BLaER1 treated with 17β-estradiol and CSF1 and Interleukin-3, amounts not matched to agents 10 nM and 100 nM (cell line): ENCODE data around the gene APPL1.

Experiments
- H3K27ac ChIP-seq, 11 experiments: shearing (Covaris generic); formaldehyde crosslinking; 2 replicates each; pipeline ENCODE4 v1.8.1; 2022
- H3K27me3 ChIP-seq, 11 experiments: shearing (Covaris generic); formaldehyde crosslinking; 2 replicates each; pipeline ENCODE4 v1.8.1; 2022
- H3K36me3 ChIP-seq, 11 experiments: shearing (Covaris generic); formaldehyde crosslinking; 2 replicates each; pipeline ENCODE4 v1.8.1; 2022
- H3K4me1 ChIP-seq, 10 experiments: shearing (Covaris generic); formaldehyde crosslinking; 2 replicates each; pipeline ENCODE4 v1.8.1; 2022
- H3K4me2 ChIP-seq, 11 experiments: shearing (Covaris generic); formaldehyde crosslinking; 2 replicates each; pipeline ENCODE4 v1.8.1; 2022
- H3K4me3 ChIP-seq, 10 experiments: shearing (Covaris generic); formaldehyde crosslinking; 2 replicates each; pipeline ENCODE4 v1.8.1; 2022
- H3K9ac ChIP-seq, 11 experiments: shearing (Covaris generic); formaldehyde crosslinking; 2 replicates each; pipeline ENCODE4 v1.8.1; 2022
- H3K9me3 ChIP-seq, 11 experiments: shearing (Covaris generic); formaldehyde crosslinking; replicated peaks in 1 of 11; 2 replicates each; pipeline ENCODE4 v1.8.1; 2022
- H4K20me1 ChIP-seq, 11 experiments: shearing (Covaris generic); formaldehyde crosslinking; 2 replicates each; pipeline ENCODE4 v1.8.1; 2022
- Cebpa-rat ChIP-seq, 11 experiments: shearing (Covaris generic); IDR thresholded peaks; 2 replicates each; pipeline ENCODE4 v1.8.1; 2022

Gene APPL1

DNA sequence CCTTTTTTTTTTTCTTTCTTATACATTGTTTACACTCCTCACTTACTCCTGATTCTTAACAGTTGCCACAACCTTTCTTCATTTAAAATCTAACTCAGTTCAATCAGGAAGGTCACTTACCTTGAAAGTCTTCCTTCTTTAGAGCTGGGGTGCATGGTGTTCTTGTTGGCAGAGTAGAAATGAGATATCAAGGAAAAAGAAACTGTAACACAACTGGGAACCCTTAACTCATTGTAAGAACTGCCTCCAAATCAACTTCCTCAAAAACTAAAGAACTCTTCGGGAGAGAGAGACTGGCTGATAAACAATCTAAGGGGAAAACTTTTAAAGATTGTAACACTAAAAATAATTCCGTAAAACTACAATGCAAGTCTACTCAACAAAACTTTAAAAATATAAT, 1.4 kb upstream of the APPL1 start:
- Histone ChIP-seq H3K4me3 (peak overlapping the region in 3 of 10 experiments; percentile 36 to 97 (median 41); a peak in 5 of 20 replicates), H3K4me1 (peaks cover 38 to 55% (median 45%) of the 10 kb centered on the region in 10 experiments), H3K27me3 (no peaks in the 10 kb centered on the region), H3K4me2 (peak overlapping the region; percentile 66 to 96 (median 90)), H3K36me3 (peaks cover 0 to 8% (median 5%) of the 10 kb centered on the region in 11 experiments; a peak in 10 of 22 replicates), H3K9me3 (no peaks in the 10 kb centered on the region), H4K20me1 (peaks cover 3 to 28% (median 20%) of the 10 kb centered on the region in 11 experiments; a peak in 17 of 22 replicates), H3K27ac (peak overlapping the region in 5 of 11 experiments; percentile 2 to 55 (median 36); a peak in 6 of 22 replicates), H3K9ac (peak overlapping the region in 4 of 11 experiments; percentile 25 to 56 (median 44); a peak in 6 of 22 replicates)
- no peak for TF ChIP-seq Cebpa-rat (IDR thresholded peaks at IDR 0.05)

DNA sequence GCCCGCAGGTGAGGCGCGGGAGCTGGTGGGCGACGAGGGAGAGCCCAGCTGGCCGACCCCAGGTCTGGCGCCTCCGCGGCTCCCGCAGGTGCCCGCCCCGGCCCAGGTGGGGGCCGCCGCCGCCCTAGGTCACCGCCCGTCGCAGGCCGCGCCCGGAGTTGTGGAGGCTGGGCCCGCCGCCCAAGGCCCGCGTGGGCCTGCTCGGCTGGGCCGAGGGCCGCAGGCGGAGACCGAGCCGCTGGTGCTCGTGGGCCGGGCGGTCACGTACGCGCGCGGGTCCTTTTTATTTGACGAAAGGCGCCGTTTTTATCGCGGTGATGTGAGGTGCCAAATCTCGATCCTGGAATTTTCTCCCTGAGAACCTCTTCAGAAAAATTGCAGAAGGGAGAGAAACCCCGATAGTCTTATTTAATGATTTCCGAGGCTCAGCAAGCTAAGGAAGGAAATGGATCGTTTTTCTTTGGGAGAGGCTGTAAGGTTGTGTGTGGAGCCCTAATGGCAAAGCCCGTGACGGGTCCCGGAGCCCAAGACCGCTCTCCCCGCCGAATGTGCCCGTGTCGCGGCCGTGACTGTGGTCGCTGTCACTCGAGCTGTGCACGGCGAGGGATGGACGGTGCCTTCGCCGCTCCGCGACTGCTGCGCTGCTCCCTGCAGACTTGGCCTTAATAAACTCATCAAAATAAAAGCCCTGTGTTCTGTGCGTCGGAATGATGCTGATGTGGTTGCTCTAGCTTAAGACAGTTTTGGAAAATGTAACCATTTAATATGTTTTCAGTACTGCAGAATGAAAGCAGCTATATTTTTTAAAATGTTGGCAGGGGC, 612 bp downstream of the APPL1 start:
- no peak for TF ChIP-seq Cebpa-rat (IDR thresholded peaks at IDR 0.05)
- Histone ChIP-seq H3K4me3 (peak overlapping the region; percentile 88 to 99 (median 96)), H4K20me1 (peaks cover 3 to 42% (median 26%) of the 10 kb centered on the region in 11 experiments; a peak in 18 of 22 replicates), H3K9me3 (no peaks in the 10 kb centered on the region), H3K4me1 (peaks cover 38 to 55% (median 47%) of the 10 kb centered on the region in 10 experiments), H3K27ac (peak overlapping the region; percentile 80 to 94 (median 86)), H3K9ac (peak overlapping the region; percentile 87 to 94 (median 92)), H3K27me3 (no peaks in the 10 kb centered on the region), H3K36me3 (peaks cover 0 to 23% (median 13%) of the 10 kb centered on the region in 11 experiments; a peak in 14 of 22 replicates), H3K4me2 (peak overlapping the region; percentile 77 to 96 (median 90))

- Histone ChIP-seq H3K4me2 (peak overlapping the region; percentile 77 to 96 (median 90); a peak in 18 of 22 replicates), H3K27me3 (no peaks in the 10 kb centered on the region), H3K4me3 (no peak overlapping the region), H3K36me3 (peaks cover 0 to 26% (median 13%) of the 10 kb centered on the region in 11 experiments; a peak in 16 of 22 replicates), H3K9me3 (no peaks in the 10 kb centered on the region), H3K27ac (no peak overlapping the region), H4K20me1 (peaks cover 3 to 60% (median 26%) of the 10 kb centered on the region in 11 experiments; a peak in 18 of 22 replicates), H3K9ac (no peak overlapping the region), H3K4me1 (peaks cover 39 to 61% (median 46%) of the 10 kb centered on the region in 10 experiments)
- TF ChIP-seq Cebpa-rat (IDR thresholded peaks at IDR 0.05): no peak
These were observed 2.5 kb downstream of the APPL1 start for GRCh38 chr3:57230006-57230405.

- no peak overlapping the region for H3K9ac ChIP-seq
- TF ChIP-seq Cebpa-rat (IDR thresholded peaks at IDR 0.05): no peak
- H3K27ac ChIP-seq: no peak overlapping the region
- peaks cover 20 to 57% (median 44%) of the 10 kb centered on the region in 11 experiments for H3K36me3 ChIP-seq
- peaks cover 18 to 49% (median 22%) of the 10 kb centered on the region in 10 experiments for H3K4me1 ChIP-seq
- peaks cover 2 to 9% (median 6%) of the 10 kb centered on the region in 11 experiments; a peak in 16 of 22 replicates for H3K9me3 ChIP-seq
- peaks cover 3 to 82% (median 24%) of the 10 kb centered on the region in 11 experiments; a peak in 18 of 22 replicates for H4K20me1 ChIP-seq
- no peaks in the 10 kb centered on the region for H3K27me3 ChIP-seq
- no peak overlapping the region for H3K4me3 ChIP-seq
- peak overlapping the region in 2 of 11 experiments; percentile 35 to 41; a peak in 4 of 22 replicates for H3K4me2 ChIP-seq
These were observed 6.3 kb downstream of the APPL1 start for GRCh38 chr3:57233799-57234198.

DNA sequence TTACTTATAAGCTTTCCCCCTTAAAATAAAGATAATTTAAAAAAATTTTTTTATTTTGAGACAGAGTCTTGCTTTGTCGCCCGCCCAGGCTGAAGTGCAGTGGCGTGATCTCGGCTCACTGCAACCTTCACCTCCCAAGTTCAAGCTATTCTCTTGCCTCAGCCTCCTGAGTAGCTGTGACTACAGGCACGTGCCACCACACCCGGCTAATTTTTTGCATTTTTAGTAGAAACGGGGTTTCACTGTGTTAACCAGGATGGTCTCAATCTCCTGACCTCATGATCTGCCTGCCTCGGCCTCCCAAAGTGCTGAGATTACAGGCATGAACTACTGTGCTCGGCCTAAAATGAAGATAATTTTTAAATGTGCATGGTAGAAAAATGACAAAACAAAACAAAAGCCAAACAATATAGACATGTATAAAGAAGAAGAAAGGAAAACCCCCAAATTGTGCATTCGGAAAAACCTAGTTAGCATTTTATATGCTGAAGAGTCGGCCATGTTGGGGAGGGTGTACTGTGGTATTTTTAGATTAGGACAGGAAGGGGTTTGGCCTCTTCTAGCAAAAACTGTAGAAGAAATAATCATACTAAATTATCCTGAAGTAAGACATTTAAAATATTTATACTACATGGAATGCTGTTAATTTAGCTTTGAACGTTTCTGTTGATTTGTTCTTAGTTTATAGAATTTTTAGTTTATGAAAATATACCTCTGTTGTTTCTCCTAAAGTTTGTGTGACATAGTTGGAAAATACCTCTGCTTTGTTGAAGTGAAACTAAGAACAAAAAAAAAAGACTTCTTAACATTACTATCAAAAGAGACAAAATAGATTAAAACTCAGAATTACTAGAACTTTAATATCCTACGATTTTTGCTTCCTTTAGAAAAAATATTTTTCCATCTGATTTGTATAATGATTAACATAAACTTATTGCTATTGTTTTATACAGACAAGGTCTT, 7.4 kb downstream of the APPL1 start:
- Histone ChIP-seq H3K27ac (no peak overlapping the region; a peak in 1 of 22 replicates), H3K9me3 (peaks cover 5 to 13% (median 10%) of the 10 kb centered on the region in 11 experiments; a peak in 16 of 22 replicates), H3K4me3 (no peak overlapping the region), H3K4me2 (peak overlapping the region in 6 of 11 experiments; percentile 10 to 58 (median 28); a peak in 10 of 22 replicates), H3K36me3 (peaks cover 31 to 68% (median 54%) of the 10 kb centered on the region in 11 experiments), H3K4me1 (peaks cover 7 to 38% (median 11%) of the 10 kb centered on the region in 10 experiments; a peak in 19 of 20 replicates), H4K20me1 (peaks cover 0 to 72% (median 14%) of the 10 kb centered on the region in 11 experiments; a peak in 15 of 22 replicates), H3K27me3 (no peaks in the 10 kb centered on the region), H3K9ac (peak overlapping the region in 1 of 11 experiments; percentile 30; a peak in 1 of 22 replicates)
- no peak for TF ChIP-seq Cebpa-rat (IDR thresholded peaks at IDR 0.05)

DNA sequence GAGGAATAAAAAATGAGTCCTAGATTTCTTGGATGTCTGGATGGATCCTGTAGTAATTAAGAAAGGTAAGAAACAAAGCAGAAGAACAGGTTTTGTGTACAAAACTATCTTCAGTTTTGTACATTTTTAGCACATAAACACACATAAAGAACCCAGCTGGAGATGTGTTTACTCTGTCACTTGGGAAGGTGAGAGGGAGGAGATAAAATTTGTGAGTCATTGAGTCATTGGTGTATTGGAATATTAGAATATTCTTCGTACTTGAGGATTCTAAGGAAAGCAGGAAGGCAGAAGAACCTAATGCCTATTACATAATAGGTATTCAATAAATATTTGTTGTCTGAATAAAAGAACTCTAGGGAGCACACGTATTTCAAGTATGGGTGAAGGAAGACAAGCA, 17.4 kb downstream of the APPL1 start:
- Histone ChIP-seq H3K27ac (no peak overlapping the region), H3K4me2 (no peak overlapping the region), H3K9ac (no peak overlapping the region), H3K4me1 (peaks cover 0 to 12% (median 0%) of the 10 kb centered on the region in 10 experiments; a peak in 1 of 20 replicates), H4K20me1 (no peaks in the 10 kb centered on the region; a peak in 1 of 22 replicates), H3K4me3 (no peak overlapping the region), H3K36me3 (peaks cover 81 to 100% (median 97%) of the 10 kb centered on the region in 11 experiments), H3K27me3 (no peaks in the 10 kb centered on the region), H3K9me3 (no peaks in the 10 kb centered on the region)
- no peak for TF ChIP-seq Cebpa-rat (IDR thresholded peaks at IDR 0.05)

DNA sequence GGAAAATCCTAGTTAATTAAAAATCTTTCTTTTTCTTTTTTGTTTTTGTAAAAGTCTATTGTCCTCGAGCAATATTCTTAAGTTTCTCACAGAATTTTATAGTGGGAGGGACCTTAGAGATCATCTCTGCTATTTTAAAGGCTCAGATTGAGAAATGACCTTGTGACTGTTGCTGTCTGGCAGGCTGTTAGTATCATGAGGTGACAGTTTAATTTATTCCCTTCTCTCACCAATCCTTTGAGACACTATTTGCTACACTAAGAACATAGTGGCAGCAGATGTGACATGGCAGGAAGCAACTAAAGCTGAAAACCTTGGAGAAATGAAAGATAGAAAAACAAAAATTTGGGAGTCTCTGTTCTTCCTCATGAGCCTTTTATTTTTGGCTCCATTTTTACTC, 24.9 kb downstream of the APPL1 start:
- Histone ChIP-seq H3K36me3 (peaks cover 58 to 83% (median 69%) of the 10 kb centered on the region in 11 experiments), H3K27me3 (no peaks in the 10 kb centered on the region), H3K9me3 (no peaks in the 10 kb centered on the region), H3K4me2 (no peak overlapping the region), H3K4me1 (no peaks in the 10 kb centered on the region), H3K4me3 (no peak overlapping the region), H3K9ac (no peak overlapping the region), H3K27ac (no peak overlapping the region), H4K20me1 (peaks cover 0 to 4% (median 0%) of the 10 kb centered on the region in 11 experiments; a peak in 1 of 22 replicates)
- no peak for TF ChIP-seq Cebpa-rat (IDR thresholded peaks at IDR 0.05)

DNA sequence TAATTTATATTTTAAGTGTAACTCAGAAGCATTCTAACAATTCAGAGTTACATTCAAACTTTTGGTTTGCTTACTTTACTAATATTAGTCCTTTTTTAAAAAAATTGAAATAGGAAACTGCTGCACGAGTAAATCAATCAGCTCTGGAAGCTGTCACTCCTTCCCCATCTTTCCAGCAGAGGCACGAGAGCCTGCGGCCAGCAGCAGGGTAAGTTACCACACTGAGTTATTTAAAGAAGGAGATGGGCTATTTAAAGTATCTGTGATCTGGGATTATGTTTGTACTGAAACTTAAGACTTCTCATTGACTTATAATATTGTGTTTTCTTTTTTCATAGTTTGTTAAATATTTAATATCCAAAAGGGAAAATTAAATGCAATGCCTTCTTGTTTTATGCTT, 29.3 kb downstream of the APPL1 start:
- H3K4me2 ChIP-seq: no peak overlapping the region
- H3K27me3 ChIP-seq: no peaks in the 10 kb centered on the region
- no peak overlapping the region for H3K27ac ChIP-seq
- peaks cover 70 to 92% (median 81%) of the 10 kb centered on the region in 11 experiments for H3K36me3 ChIP-seq
- H3K9ac ChIP-seq: no peak overlapping the region
- TF ChIP-seq Cebpa-rat (IDR thresholded peaks at IDR 0.05): no peak
- peaks cover 0 to 11% (median 9%) of the 10 kb centered on the region in 11 experiments; a peak in 9 of 22 replicates for H3K9me3 ChIP-seq
- no peak overlapping the region for H3K4me3 ChIP-seq
- no peaks in the 10 kb centered on the region for H3K4me1 ChIP-seq
- H4K20me1 ChIP-seq: peaks cover 0 to 4% (median 0%) of the 10 kb centered on the region in 11 experiments; a peak in 1 of 22 replicates
